ENCODE measurements around the gene SP110. TPM values are rescaled to one million over a fixed set of nuclear protein-coding genes. Genes with fewer than 3 reads are reported as not detected.

SP110 gene
- total and polyA plus RNA-seq, 8 donors = 4.3 to 13.7 (median 7.8) TPM

DNA sequence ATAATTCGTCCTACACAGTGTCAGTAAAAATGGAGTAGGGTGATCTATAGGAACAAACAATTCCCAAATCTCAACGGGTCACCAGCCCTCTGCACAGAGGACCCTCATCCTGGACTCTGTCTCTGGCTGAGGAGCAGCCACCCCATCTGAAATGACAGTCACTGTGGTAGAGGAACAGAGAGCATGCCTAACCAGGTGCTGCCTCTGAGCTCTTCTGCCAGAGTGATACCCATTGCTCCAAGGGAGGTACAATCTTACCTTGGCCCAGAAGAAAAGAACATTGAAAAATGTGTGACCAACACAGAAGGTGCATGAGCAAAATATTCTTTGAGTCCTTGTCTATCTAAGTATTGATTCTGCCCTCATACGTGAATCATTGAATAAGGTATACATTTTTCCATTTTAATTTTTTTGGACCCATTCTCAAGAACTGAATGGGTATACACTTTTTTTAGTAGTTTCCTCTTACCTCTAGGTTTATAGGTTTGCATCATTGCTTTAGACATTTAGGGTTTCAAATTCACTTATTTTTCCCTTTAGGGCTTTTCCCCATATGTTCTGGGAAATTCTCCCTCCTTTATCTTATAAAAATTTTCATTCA lies 14.4 kb upstream of the SP110 start:
- no peaks in the 10 kb centered on the region for H3K4me1 ChIP-seq
- 49 to 70% methylated on average over 3 of the region's 3 CpGs for WGBS, 2 donors
- ATAC-seq = no peak
- no peak for DNase-seq
- no peak for FAIRE-seq
- intact Hi-C loops (cut with DNase I) = no loop called here
- TF ChIP-seq, protein P1, sequence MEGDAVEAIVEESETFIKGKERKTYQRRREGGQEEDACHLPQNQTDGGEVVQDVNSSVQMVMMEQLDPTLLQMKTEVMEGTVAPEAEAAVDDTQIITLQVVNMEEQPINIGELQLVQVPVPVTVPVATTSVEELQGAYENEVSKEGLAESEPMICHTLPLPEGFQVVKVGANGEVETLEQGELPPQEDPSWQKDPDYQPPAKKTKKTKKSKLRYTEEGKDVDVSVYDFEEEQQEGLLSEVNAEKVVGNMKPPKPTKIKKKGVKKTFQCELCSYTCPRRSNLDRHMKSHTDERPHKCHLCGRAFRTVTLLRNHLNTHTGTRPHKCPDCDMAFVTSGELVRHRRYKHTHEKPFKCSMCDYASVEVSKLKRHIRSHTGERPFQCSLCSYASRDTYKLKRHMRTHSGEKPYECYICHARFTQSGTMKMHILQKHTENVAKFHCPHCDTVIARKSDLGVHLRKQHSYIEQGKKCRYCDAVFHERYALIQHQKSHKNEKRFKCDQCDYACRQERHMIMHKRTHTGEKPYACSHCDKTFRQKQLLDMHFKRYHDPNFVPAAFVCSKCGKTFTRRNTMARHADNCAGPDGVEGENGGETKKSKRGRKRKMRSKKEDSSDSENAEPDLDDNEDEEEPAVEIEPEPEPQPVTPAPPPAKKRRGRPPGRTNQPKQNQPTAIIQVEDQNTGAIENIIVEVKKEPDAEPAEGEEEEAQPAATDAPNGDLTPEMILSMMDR (IDR thresholded peaks at IDR 0.05) = no peak
- no peaks in the 10 kb centered on the region for H3K36me3 ChIP-seq
- H3K27ac ChIP-seq = no peak overlapping the region
- H3K27me3 ChIP-seq = peaks cover 0 to 4% (median 0%) of the 10 kb centered on the region in 4 donors
- no peak overlapping the region for H3K4me3 ChIP-seq
- H3K9me3 ChIP-seq = no peaks in the 10 kb centered on the region

DNA sequence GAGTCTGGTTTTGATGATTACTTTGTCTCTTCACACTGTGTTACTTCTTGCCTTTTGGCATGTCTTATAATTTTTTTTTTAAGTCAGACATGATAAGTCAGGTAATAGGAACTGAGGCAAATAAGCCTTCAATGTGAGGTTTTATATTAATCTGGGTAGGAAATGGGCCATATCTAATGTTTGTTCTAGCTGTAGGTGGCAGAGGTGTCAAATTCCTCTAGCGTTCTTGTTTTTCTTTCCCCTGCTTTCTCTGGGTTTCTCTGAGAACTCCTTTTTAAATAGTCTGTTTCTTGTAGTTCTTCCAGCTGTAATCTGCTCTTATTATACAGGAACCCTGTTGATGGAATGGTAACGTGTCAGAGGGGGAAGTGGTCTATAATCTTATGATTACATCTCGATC lies 11.5 kb upstream of the SP110 start:
- FAIRE-seq = no peak
- TF ChIP-seq, protein P1 (IDR thresholded peaks at IDR 0.05) = no peak

DNA sequence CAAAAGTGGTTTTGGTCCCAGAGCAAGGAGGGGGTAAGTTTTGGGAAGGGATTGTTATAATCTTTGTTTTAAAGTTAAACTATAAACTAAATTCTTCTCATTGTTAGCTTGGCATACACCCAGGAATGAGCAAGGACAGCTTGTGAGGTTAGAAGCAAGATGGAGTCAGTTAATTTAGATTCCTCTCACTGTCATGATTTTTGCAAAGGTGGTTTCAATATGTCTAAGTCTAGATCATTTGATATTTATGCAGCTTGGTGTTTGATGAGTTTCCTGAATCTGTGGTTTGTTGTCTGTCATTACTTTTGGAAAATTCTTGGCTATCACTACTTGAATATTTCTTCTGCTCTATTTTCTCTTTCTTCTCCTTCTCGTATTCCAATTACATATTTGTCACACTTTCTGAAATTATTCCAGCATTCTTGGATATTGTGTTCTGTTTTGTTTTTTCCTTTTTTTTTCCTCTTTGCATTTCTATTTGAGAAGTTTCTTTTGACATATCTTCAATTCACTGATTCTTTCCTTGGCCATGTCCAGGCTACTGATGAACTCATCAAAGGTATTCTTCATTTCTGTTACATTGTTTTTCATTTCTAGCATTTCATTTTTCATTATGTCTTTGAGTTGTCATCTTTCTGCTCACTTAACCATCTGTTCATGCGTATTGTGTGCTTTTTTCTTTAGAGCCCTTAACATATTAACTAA lies 10.9 kb upstream of the SP110 start:
- TF ChIP-seq, protein P1 (IDR thresholded peaks at IDR 0.05) = no peak
- WGBS, 2 donors = 78 to 79% methylated on average over 2 of the region's 2 CpGs
- Histone ChIP-seq H3K36me3 (no peaks in the 10 kb centered on the region), H3K27ac (no peak overlapping the region), H3K4me3 (no peak overlapping the region), H3K27me3 (peaks cover 0 to 4% (median 0%) of the 10 kb centered on the region in 4 donors), H3K9me3 (no peaks in the 10 kb centered on the region), H3K4me1 (no peaks in the 10 kb centered on the region)
- DNase-seq (no peak), ATAC-seq (no peak), FAIRE-seq (no peak)
- intact Hi-C loops (cut with DNase I) = no loop called here

More for the DNA sequence above, 11.5 kb upstream of the SP110 start:
- Histone ChIP-seq H3K9me3 (no peaks in the 10 kb centered on the region), H3K36me3 (no peaks in the 10 kb centered on the region), H3K27ac (no peak overlapping the region), H3K4me3 (no peak overlapping the region), H3K4me1 (no peaks in the 10 kb centered on the region), H3K27me3 (peaks cover 0 to 4% (median 0%) of the 10 kb centered on the region in 4 donors)
- WGBS, 2 donors = 35 to 47% methylated on average over 3 of the region's 3 CpGs
- DNase-seq (no peak), ATAC-seq (no peak)
- intact Hi-C loops (cut with DNase I) = no loop called here

DNA sequence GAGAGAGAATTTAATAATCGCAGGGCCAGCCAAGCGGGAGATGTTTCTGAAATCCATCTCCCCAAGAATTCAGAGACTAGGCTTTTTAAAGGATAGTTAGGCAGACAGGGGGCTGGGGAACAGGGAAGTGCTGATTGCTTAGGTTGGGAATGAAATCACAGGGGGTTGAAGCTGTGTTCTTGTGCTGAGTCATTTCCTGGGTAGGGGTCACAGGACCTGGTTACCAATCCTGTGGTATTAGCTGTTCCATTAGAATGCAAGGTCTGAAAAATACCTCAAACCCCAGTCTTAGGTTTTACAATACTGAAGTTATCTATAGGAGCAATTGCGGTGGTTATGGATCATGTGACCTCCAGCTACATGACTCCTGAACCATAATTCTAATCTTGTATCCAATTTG lies 10.3 kb upstream of the SP110 start:
- WGBS, 2 donors = 91% methylated on average over 3 of the region's 3 CpGs
- FAIRE-seq (no peak), DNase-seq (no peak), ATAC-seq (no peak)
- no peak overlapping the region for H3K27ac ChIP-seq
- H3K4me1 ChIP-seq = no peaks in the 10 kb centered on the region
- no peaks in the 10 kb centered on the region for H3K9me3 ChIP-seq
- intact Hi-C loops (cut with DNase I) = no loop called here
- TF ChIP-seq, protein P1 (IDR thresholded peaks at IDR 0.05) = no peak
- peaks cover 0 to 4% (median 0%) of the 10 kb centered on the region in 4 donors for H3K27me3 ChIP-seq
- H3K4me3 ChIP-seq = no peak overlapping the region
- H3K36me3 ChIP-seq = no peaks in the 10 kb centered on the region

DNA sequence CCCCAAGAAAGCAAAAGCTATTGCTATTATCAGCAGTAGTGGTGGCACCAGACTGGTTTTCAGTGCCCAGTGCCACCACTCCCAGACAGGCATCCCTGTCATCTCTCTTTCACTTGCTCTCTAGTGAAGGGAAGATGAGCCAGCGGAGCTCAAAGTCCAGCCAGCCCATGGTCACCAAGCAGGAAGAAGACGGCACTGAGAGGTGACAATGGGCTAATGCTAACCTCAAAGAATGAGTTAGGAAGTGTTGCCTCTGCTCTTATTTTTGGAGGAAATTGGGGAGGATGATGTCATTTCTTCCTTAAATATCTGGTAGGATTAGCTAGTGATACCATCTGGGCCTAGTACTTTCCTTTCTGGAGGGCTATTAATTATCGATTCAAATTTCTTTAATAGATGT lies 7.4 kb upstream of the SP110 start:
- intact Hi-C loops (cut with DNase I) = no loop called here
- Histone ChIP-seq H3K27me3 (no peaks in the 10 kb centered on the region), H3K9me3 (no peaks in the 10 kb centered on the region), H3K4me1 (no peaks in the 10 kb centered on the region), H3K4me3 (no peak overlapping the region), H3K27ac (no peak overlapping the region), H3K36me3 (no peaks in the 10 kb centered on the region)
- ATAC-seq (no peak), FAIRE-seq (no peak), DNase-seq (no peak)
- WGBS, 2 donors = 78 to 86% methylated on average over 3 of the region's 3 CpGs
- TF ChIP-seq, protein P1 (IDR thresholded peaks at IDR 0.05) = no peak

All from pancreas (tissue), 10 donors.